LoVo (cell line): Measurements from ENCODE around the gene CARS1.
"Not testable (repeated sequence)": the region's sequence is repeated elsewhere in the genome, so short reads cannot be mapped to it uniquely, and the experiment has no call there.

ENCODE experiments used
- DNase-seq: peaks from one replicate; pipeline ENCODE4 v3.0.0-alpha.2; 2016; ENCODE audit warnings: low spot score

Gene CARS1

GRCh38 chr11:3089236-3090061 is 32.2 kb upstream of the CARS1 start:
- DNase-seq: no peak

- no peak for DNase-seq
Measured at GRCh38 chr11:3088806-3089205, 31.6 kb upstream of the CARS1 start.

DNA sequence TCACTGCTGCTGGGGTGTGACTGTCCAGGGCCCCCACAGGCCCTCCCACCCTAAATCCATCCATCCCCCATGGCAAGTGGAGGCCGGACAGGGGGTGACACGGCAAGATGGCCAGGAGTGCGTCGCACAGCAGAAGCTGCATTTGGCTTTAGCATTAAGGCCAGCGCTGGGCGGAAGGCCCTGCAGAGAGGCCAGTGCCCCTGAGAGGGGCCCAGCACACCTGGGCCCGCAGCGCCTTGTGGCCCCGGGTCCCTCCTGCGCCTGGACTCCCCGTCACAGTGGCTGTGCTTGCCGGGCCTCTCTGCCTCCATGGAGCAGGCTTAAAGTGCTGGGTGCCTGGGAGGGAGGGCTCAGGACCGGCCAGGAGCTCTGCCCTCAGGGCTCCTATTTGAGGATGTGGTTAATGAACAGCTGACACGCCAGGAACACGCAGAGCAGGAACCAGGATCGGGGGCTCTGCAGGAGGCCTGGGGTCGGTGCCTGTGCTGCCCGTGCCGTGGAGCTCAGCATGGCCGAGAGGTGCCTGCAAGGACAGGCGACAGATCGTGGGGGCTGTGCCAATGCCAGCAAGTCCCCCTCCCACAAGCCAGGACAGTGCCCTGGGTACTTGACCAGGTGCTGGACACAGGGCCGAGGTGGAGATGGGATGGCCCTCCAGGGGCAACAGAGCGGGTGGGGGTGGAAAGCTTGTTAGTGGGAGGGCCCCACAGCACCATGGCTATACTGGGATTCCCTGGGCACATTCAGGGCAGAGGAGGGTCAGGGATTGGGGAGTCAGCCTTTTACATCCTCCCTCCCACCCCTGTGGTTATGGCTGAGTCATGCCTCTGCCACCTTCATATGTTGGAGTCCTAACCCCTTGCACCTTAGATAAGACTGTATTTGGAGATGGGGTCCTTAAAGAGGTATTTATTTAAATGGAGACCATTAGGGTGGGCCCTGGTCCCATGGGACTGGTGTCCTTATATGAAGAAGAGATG is 30.9 kb upstream of the CARS1 start:
- no peak for DNase-seq

DNA sequence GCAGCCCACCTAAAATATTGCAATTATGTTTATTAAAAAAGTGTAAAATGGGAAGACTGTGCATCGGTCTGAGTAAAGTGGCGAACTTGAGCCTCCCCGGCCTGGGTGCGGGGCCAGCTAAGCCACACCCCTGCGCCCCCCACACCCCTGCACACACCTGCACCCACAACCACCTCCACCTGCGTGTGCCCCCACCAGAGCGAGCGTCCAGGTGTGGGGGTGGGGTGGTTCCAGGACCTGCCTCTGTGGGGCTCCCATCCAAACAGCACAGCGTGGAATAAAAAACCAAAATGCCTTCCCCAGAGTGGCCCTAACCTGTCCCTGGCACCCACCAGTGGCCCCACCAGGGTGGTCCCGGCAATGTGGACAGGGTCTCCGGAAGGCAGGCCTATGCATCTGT is 30.1 kb upstream of the CARS1 start:
- DNase-seq: no peak

GRCh38 chr11:3086671-3087150 is 29.5 kb upstream of the CARS1 start:
- no peak for DNase-seq

DNA sequence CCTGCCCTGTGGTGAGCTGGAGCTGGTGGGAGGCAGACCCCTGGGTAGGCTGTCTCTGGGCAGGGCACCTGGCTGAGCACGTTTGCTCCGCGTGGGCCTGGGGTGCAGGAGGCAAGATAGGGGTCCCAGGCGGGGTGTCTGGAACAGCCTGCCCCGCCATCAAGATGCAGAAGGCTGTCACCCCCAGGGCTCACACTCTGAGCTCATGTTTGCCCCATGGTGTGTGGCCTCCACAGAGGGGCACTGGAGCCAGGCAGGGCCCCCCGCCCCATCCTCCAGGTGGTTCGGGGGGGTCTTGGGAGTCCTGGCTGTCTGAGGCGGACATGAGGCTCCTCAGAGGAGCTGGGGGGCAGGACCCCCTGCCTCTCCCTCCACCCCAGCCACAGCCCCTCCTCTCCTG is 28.9 kb upstream of the CARS1 start:
- DNase-seq: no peak

- no peak for DNase-seq
Measured at GRCh38 chr11:3085052-3085451, 27.8 kb upstream of the CARS1 start.

DNA sequence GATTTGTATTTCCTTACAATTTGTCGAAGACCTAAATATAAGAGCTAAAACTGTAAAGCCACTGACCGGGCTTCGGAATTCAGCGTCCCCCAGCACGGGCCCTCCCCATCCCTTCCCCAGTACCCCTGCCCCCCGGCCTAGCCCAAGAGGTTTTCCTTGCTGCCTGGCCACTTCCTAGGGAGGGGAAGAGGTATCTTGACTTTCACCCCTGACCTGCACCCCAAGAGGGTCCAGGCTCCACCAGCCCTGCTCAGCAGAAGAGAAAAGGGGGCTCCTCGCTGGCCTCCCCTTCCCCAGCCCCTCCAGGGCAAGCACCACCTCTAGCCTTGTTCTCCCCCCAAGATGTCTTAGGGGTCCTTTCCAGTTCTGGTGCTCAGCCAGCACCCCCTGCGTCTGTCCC is 26.1 kb upstream of the CARS1 start:
- no peak for DNase-seq

- no peak for DNase-seq
Measured at GRCh38 chr11:3081386-3081751, 24.1 kb upstream of the CARS1 start.

- DNase-seq: no peak
Measured at GRCh38 chr11:3080733-3081385, 23.6 kb upstream of the CARS1 start.

GRCh38 chr11:3080104-3080503 is 22.9 kb upstream of the CARS1 start:
- DNase-seq: no peak

DNA sequence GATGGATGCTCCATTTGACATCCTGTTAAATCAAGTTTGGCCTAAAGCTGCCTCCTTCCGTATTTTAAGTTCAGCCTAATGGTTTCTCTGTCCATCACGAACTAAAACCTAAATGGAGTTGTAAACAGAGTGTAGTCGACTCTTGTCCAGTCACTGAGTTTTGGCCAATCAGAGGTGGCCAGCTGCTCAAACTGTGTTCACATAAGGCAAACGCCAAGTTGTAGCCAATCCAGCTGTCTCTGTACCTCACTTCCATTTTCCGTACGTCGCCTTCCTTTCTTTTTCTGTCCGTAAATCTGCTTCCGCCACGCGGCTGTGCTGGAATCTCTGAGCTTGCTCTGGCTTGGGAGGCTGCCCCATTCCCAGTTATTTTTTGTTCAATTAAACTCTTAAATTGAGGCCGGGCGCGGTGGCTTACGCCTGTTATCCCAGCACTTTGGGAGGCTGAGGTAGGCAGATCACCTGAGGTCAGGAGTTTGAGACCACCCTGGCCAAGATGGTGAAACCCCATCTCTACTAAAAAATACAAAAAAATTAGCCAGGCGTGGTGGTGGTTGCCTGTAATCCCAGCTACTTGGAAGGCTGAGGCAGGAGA is 20.7 kb upstream of the CARS1 start:
- DNase-seq: no peak

- DNase-seq: no peak
Measured at GRCh38 chr11:3077189-3077836, 20.1 kb upstream of the CARS1 start.

DNA sequence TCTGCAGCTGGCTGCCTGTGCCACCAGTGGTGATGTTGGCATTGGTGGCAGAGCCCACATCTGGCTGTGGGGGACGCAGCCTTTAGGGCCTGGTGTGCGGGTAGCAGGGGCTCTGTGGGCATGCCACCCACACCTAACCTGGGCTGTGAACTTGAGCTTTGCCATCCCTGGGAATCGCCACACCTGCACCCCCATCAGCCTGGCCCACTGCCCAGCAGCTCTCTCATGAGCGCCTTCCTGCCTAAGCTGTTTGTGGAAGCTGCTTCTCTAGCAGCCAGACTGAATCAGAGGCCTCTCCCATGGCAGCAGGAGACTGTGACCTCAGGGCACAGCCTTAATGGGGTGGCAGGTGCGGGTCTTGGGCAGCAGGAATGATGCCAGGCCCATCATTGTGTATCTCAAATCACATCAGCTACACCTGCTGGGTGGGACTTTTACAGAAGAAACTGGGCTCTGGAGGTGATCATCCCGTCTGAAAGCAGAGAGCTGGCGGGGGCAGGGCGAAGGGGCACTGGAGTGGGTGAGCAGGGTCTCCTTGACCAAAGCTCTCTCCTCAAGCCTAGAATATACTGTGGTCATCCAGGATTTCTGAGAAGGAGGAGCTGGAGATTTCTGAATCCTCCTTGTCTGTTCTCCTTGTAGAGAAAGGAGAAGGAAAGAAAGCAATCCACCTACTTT is 17.8 kb upstream of the CARS1 start:
- no peak for DNase-seq

GRCh38 chr11:3073029-3073435 is 15.8 kb upstream of the CARS1 start:
- no peak for DNase-seq

GRCh38 chr11:3069425-3069824 is 12.2 kb upstream of the CARS1 start:
- DNase-seq: no peak

DNA sequence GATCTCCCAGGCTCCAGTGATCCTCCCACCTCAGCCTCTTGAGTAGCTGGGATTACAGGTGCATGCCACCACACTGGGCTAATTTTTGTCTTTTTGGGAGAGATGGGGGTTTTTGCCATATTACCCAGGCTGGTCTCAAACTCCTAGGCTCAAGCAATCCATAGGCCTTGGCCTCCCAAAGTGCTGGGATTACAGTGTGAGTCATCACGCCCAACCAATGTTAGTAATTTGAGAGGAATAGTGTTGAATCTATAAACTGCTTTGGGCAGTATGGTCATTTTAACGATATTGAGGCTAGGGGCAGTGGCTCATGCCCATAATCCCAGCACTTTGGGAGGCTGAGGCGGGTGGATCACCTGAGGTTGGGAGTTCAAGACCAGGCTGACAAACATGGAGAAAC is 9.1 kb upstream of the CARS1 start:
- not testable (repeated sequence) for DNase-seq

DNA sequence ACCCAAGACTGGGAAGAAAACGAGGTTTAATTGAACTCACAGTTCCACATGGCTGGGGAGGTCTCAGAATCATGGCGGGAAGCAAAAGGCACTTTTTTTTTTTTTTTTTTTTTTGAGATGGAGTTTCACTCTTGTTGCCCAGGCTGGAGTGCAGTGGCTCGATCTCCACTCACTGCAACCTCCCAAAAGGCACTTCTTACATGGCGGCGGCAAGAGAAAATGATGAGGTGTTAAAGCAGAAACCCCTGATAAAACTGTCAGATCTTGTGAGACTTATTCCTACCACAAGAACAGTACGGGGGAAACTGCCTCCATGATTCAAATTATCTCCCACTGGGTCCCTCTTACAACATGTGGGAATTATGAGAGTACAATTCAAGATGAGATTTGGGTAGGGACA is 7.5 kb upstream of the CARS1 start:
- DNase-seq: not testable (repeated sequence)

DNA sequence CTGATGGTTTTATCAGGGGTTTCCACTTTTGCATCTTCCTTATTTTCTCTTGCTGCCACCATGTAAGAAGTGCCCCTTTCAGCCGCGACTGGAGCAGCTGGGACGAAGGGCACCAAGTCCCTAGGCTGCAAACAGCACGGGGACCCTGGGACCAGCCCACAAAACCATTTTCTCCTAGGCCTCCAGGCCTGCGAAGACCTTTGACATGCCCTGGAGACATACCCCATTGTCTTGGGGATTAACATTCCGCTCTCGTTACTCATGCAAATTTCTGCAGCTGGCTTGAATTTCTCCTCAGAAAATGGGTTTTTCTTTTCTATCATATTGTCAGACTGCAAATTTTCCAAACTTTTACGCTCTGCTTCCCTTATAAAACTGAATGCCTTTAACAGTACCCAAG is 6.7 kb upstream of the CARS1 start:
- DNase-seq: not testable (repeated sequence)

DNA sequence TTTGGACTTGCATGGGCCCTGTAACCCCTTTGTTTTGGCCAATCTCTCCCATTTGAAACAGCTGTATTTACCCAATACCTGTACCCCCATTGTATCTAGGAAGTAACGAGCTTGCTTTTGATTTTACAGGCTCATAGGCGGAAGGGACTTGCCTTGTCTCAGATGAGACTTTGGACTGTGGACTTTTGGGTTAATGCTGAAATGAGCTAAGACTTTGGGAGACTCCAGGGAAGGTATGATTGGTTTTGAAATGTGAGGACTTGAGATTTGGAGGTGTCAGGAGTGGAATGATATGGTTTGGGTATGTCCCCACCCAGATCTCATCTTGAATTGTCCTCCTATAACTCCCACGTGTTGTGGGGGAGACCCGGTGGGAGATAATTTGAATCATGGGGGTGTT is 6.2 kb upstream of the CARS1 start:
- not testable (repeated sequence) for DNase-seq
